ENCODE measurements around the gene LHX8.

LHX8 gene

DNA sequence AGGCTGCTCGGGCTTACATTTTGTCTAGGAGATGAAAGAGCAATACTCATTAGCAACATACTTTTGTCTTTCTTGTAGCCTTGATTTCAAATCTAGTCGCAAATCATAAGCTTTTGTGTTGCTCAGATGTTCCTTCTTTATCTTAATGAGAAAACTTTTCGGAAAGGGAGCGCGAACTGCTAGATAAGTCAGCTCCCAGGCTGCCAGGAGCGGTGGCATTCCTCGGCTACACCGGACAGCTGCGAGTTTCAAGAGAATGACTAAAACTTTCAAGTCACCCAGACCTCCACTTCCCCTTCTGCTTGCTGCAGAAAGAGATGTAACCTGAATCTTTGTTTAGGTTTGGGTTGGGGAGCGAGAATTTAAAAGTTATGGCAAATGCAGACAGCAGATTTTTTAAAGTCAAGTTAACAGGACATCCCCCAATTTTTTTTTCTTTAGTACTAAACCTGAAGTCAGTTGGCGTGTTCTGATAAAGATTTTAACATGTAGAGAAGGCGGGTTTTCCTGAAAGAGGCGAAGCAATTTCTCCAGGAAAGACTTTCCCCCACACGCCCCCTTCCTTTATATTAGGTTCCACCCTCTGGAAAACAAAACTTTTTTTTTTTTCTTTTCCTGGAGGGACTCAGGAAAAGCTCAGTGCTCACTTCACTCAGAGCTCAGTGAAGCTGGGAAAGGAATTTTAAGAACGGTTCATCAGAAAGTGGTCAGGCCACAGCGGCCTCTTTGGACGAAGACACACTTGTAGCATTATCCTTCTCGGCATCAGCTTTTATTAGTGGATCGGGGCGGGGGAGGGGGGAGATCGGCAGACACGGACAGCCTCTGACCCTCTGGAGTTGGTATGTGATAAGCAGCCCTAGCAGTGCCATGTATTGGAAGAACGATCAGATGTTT, at the start of gene LHX8:
Gene LHX8 (plus strand): TSS at position 639 of the 897 bp plus-strand sequence. CDS start 2,227 bp downstream, outside the sequence.
- Mint-ChIP-seq H3K27ac (peak within 1 kb of the TSS; percentile 61), H3K27me3 (ENCODE audit: low read depth, poor library complexity) (peaks cover 100% of the 10 kb centered on the region), H3K36me3 (ENCODE audit: low read depth) (no peaks in the 10 kb centered on the region), H3K4me1 (peaks cover 51% of the 10 kb centered on the region), H3K9me3 (no peaks in the 10 kb centered on the region), H3K4me3 (peak within 1 kb of the TSS; percentile 70)
- TF ChIP-seq CTCF (IDR thresholded peaks at IDR 0.05) = no peak
- no peak for DNase-seq

DNA sequence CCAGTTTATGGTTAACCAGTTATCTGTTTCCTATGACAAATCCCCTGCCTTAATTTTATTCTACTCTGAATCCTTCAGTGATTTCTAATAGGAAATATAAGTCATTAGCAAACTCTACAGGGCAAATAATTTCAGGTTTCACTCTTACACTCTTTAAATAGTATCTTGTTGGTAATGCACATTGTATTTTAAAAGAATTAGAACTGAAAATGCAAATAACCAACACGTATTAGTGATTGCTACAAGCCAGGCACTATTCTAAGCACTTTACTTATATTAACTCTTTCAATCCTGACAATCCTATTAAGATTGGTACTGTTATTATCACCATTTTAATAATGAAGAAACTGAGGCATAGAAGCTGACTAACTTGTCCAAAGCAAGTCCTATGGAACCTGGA, 48.3 kb upstream of the LHX8 start:
- H3K27ac Mint-ChIP-seq = no peak overlapping the region
- H3K4me3 Mint-ChIP-seq = no peak overlapping the region
- H3K9me3 Mint-ChIP-seq = no peaks in the 10 kb centered on the region

DNA sequence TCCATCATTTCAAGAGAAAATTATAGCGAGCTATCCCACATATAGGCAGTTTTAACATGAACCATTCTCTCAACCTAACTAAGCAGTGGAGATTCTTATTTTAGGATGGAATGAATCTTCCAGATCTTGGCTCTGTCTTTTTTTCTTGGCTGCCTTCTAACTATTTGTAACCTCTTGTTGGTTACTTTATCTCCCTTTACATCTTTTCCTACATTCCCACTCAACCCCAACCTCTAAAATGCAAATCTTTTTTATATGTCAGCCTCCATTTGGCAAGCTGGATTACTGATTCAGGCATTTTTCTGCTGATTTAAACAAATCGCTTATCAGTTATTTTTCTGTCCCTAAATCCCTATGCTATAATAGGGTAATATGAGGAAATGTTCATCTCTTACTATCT, 46.9 kb upstream of the LHX8 start:
- peaks cover 6% of the 10 kb centered on the region for H3K9me3 Mint-ChIP-seq
- no peak for TF ChIP-seq CTCF (IDR thresholded peaks at IDR 0.05)
- peaks cover 66% of the 10 kb centered on the region for H3K27me3 Mint-ChIP-seq (ENCODE audit: low read depth, poor library complexity)
- H3K27ac Mint-ChIP-seq = no peak overlapping the region
- no peaks in the 10 kb centered on the region for H3K36me3 Mint-ChIP-seq (ENCODE audit: low read depth)
- no peak for DNase-seq
- no peak overlapping the region for H3K4me3 Mint-ChIP-seq
- no peaks in the 10 kb centered on the region for H3K4me1 Mint-ChIP-seq

More for the DNA sequence above, 48.3 kb upstream of the LHX8 start:
- DNase-seq = no peak
- TF ChIP-seq CTCF (IDR thresholded peaks at IDR 0.05) = no peak
- Mint-ChIP-seq H3K27me3 (ENCODE audit: low read depth, poor library complexity) (peaks cover 76% of the 10 kb centered on the region), H3K4me1 (no peaks in the 10 kb centered on the region), H3K36me3 (ENCODE audit: low read depth) (no peaks in the 10 kb centered on the region)

GRCh38 chr1:75092141-75092540, 42.0 kb upstream of the LHX8 start:
- Mint-ChIP-seq H3K27ac (peak overlapping the region; percentile 40), H3K4me3 (no peak overlapping the region), H3K36me3 (ENCODE audit: low read depth) (no peaks in the 10 kb centered on the region), H3K9me3 (peaks cover 6% of the 10 kb centered on the region), H3K4me1 (no peaks in the 10 kb centered on the region), H3K27me3 (ENCODE audit: low read depth, poor library complexity) (peaks cover 23% of the 10 kb centered on the region)
- DNase-seq = no peak
- no peak for TF ChIP-seq CTCF (IDR thresholded peaks at IDR 0.05)

- peaks cover 4% of the 10 kb centered on the region for H3K27me3 Mint-ChIP-seq (ENCODE audit: low read depth, poor library complexity)
- no peak overlapping the region for H3K27ac Mint-ChIP-seq
- no peak overlapping the region for H3K4me3 Mint-ChIP-seq
- peaks cover 4% of the 10 kb centered on the region for H3K4me1 Mint-ChIP-seq
- no peak for TF ChIP-seq CTCF (IDR thresholded peaks at IDR 0.05)
- no peaks in the 10 kb centered on the region for H3K9me3 Mint-ChIP-seq
- H3K36me3 Mint-ChIP-seq (ENCODE audit: low read depth) = no peaks in the 10 kb centered on the region
- DNase-seq = no peak
Measured at GRCh38 chr1:75097654-75098053, 36.5 kb upstream of the LHX8 start.

DNA sequence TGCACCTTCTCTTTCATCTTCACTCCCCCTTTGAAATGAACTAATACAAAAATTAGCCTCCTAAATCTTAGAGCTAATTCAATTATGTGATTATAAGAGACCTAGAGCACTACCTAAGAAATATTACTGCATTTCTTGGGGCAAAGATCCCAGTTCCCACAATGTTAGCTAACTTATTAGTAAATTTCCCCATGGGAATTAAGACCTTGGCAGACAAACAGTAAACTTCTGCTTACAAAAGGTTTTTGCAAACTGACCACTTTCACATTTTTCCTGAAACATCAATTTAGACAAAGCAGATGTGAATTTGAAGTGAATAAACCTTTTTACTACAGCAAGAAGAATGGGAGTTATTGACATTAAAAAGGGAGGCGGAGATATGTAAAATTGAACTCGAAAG, 34.6 kb upstream of the LHX8 start:
- H3K9me3 Mint-ChIP-seq = no peaks in the 10 kb centered on the region
- TF ChIP-seq CTCF (IDR thresholded peaks at IDR 0.05) = no peak
- no peaks in the 10 kb centered on the region for H3K36me3 Mint-ChIP-seq (ENCODE audit: low read depth)
- H3K4me1 Mint-ChIP-seq = peaks cover 4% of the 10 kb centered on the region
- H3K27ac Mint-ChIP-seq = no peak overlapping the region
- H3K27me3 Mint-ChIP-seq (ENCODE audit: low read depth, poor library complexity) = peaks cover 4% of the 10 kb centered on the region
- DNase-seq = no peak
- H3K4me3 Mint-ChIP-seq = no peak overlapping the region
